GM12801 (cell line): ENCODE data around the gene BSG.

ENCODE experiments used
- CTCF ChIP-seq: IDR thresholded peaks from one replicate; pipeline ENCODE4 v1.5.1; 2011; ENCODE audit warnings: control low read depth; ENCODE audit not compliant: insufficient read length; ENCODE audit errors: extremely low read depth

BSG gene

GRCh38 chr19:576768-577438 is 4.5 kb downstream of the BSG start:
- TF ChIP-seq CTCF, result no peak

DNA sequence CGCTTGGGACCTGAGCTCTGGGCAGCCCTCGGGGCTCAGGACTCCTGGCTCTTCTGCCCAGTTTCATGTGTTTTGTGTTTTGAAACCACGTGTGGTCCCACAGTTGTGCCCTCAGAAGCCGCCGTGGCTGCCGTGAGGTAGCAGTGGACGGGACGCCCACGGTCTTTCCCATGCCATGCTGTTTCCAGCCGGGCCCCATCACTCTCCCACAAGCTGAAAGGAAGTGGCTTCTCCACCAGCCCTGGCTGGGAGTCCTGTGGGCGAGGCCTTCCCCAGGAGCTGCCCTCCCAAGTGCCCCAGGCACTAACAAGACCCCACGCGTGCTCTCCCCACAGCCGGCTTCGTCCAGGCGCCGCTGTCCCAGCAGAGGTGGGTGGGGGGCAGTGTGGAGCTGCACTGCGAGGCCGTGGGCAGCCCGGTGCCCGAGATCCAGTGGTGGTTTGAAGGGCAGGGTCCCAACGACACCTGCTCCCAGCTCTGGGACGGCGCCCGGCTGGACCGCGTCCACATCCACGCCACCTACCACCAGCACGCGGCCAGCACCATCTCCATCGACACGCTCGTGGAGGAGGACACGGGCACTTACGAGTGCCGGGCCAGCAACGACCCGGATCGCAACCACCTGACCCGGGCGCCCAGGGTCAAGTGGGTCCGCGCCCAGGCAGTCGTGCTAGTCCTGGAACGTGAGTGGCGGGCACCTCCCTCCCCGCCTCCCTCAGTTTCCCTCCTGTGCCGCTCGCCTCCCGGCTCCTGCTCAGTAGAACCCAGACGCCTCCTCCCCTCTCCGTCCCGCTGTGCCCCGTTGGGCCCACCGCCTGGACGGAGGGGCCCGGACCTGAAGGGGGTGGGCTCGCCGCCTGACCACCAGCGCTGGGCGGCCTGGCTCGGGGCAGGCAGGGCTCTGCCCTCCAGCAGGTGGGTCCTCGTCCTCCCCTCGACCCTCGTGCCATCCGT is 5.3 kb downstream of the BSG start:
- no peak for TF ChIP-seq CTCF

DNA sequence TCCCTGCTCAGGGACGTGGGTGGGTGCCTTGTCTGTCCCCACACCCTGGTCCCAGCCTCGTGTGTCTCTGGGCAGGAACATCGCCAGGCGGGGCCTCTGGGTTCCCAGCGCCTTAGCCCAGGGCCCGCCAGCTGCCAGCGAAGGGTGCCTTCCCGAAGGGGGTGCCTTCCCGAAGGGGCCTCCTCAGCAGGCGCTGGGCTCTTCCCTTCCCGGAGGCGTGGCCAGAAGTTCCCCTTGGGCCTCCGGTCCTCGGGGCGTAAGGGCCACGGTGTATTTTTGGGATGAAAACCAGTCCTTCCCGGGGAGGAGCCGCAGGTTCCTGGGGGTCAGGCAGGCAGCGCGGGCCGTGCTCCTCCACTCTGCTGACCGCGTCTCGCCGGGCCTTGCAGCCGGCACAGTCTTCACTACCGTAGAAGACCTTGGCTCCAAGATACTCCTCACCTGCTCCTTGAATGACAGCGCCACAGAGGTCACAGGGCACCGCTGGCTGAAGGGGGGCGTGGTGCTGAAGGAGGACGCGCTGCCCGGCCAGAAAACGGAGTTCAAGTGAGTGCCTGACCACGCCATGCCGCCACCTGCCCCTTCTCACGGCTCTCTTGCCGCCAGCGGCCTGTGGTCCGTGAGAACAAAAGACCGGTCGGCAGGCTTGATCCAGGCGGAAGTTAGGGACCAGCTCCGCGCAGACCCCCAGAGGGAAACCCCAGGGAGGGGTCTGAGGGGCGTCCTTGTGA is 6.9 kb downstream of the BSG start:
- no peak for TF ChIP-seq CTCF

GRCh38 chr19:579842-580155 is 7.4 kb downstream of the BSG start:
- no peak for TF ChIP-seq CTCF

DNA sequence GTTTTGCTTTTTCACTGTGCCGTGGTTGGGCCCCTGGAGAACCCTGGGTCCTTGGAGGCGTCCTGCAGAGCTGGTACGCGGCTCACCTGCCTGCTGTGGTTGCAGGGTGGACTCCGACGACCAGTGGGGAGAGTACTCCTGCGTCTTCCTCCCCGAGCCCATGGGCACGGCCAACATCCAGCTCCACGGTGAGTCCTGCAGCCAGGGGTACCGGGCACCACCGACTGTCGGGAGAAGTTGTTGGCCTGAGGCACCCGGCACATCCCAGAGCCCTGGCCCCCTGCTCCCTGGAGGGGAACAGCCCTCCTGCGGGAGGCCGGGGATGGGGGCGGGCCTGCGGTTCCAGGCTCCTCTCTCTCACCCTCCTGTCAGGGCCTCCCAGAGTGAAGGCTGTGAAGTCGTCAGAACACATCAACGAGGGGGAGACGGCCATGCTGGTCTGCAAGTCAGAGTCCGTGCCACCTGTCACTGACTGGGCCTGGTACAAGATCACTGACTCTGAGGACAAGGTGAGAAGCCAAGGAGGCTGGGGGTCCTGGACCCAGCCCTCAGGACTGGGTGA is 8.0 kb downstream of the BSG start:
- no peak for TF ChIP-seq CTCF

DNA sequence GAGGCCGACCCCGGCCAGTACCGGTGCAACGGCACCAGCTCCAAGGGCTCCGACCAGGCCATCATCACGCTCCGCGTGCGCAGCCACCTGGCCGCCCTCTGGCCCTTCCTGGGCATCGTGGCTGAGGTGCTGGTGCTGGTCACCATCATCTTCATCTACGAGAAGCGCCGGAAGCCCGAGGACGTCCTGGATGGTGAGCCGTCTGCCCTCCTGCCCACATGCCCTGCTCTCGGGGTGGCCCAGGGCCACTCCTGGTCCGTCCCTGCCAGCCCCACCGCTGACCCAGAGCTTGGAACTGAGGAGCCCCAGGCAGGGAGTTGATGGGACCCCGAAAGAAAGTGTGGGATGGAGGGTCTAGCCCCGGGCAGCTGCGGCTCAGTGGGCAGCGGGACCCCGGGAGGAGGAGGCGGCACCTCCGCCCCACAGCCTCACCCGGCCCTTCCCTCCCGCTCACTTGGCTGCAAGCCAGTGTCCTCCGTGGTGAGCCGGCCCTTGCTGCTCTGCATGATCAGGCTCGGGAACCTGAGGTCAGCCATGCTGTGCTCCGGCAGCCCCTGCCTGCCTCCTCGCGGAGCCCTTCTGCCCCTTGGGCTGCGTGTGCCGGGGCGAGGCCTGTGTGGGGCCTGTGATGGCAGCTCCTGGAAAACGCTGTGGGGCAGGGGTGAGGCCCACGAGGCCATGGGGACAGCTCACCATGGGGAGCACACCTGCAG is 9.2 kb downstream of the BSG start:
- no peak for TF ChIP-seq CTCF
